K562 (cell line): ENCODE measurements around the gene IL10RB. TPM values are rescaled to one million over a fixed set of nuclear protein-coding genes. Genes with fewer than 3 reads are reported as not detected.

Source experiments
- ATAC-seq: fragments of 200-7000 bp; cut with Tn5 transposase; 3 replicates; pipeline ENCODE4 v1.9.1; 2020; ENCODE audit warnings: moderate library complexity
- BruUV-seq: library from RNA; stranded (reverse); fragments of 400-500 nt; replicated peaks from 2 replicates; lab custom pipeline; 2021; lab: Mats Ljungman, UMichigan
- CTCF ChIA-PET: fragments of 300-600 bp; formaldehyde crosslinking; extraction: SDS; loops from one replicate; lab custom pipeline; 2021; ENCODE audit warnings: low intra/inter-chr PET ratio; lab: Yijun Ruan, JAX
- POLR2A ChIA-PET: fragments of 300-600, 350-650 bp; sonication (Branson Sonifier 250); formaldehyde crosslinking; extraction: SDS; loops from one replicate; lab custom pipeline; 2021; ENCODE audit warnings: antibody characterized with exemption, inconsistent platforms; lab: Yijun Ruan, JAX
- DNase-seq, 4 experiments: peaks; one replicate each; pipeline versions ENCODE4 v3.0.0 to v3.0.0-alpha.2; 2011 to 2018; ENCODE audit warnings: low spot score in 3 of 4, mixed read lengths in 3 of 4; ENCODE audit errors: extremely low read depth in 1 of 4
- FAIRE-seq: peaks from 2 replicates; lab custom pipeline; 2011; peaks lifted over from hg19 to GRCh38; lab: Jason Lieb, UNC
- H2AFZ ChIP-seq: 2 replicates; pipeline ENCODE4 v1.6.0; 2011; ENCODE audit warnings: low read depth, low read length, control low read depth, inconsistent platforms
- H3K27ac ChIP-seq: fragments of 200-600 bp; 3 replicates; pipeline ENCODE4 v1.8.0; 2011; ENCODE audit warnings: low read depth, mild to moderate bottlenecking, control low read depth, inconsistent platforms, low read length, moderate library complexity, mixed read lengths; ENCODE audit errors: extremely low read depth
- H3K27me3 ChIP-seq, 2 experiments: fragments of 300-600 bp in 1 of 2; 2 replicates in 1 of 2; 3 replicates in 1 of 2; pipeline versions ENCODE4 v1.6.0 to v1.8.0; 2011; ENCODE audit warnings: inconsistent platforms in 2 of 2, low read length in 2 of 2, mild to moderate bottlenecking in 1 of 2, mixed read lengths in 1 of 2, moderate library complexity in 1 of 2; ENCODE audit not compliant: control insufficient read depth in 2 of 2, insufficient read depth in 2 of 2
- H3K36me3 ChIP-seq: fragments of 300-600 bp; 3 replicates; pipeline ENCODE4 v1.8.0; 2011; ENCODE audit warnings: mild to moderate bottlenecking, low read length, inconsistent platforms; ENCODE audit not compliant: control insufficient read depth, insufficient read depth
- H3K4me1 ChIP-seq, 2 experiments: fragments of 200-600 bp in 1 of 2; replicated peaks in 1 of 2; 2 replicates in 1 of 2; 3 replicates in 1 of 2; pipeline versions ENCODE4 v1.5.1 to v1.8.0; 2011; ENCODE audit warnings: inconsistent platforms in 2 of 2, low read length in 2 of 2, mild to moderate bottlenecking in 1 of 2, mixed read lengths in 1 of 2, moderate library complexity in 1 of 2; ENCODE audit not compliant: control insufficient read depth in 2 of 2, insufficient read depth in 2 of 2
- H3K4me2 ChIP-seq: 2 replicates; pipeline ENCODE4 v1.6.1; 2011; ENCODE audit warnings: low read length, control low read depth, inconsistent platforms, mixed read lengths; ENCODE audit not compliant: insufficient read depth
- H3K4me3 ChIP-seq: fragments of 200-600 bp; sonication (generic), shearing (Covaris generic); 2 replicates; pipeline ENCODE4 v1.5.1; 2016; ENCODE audit warnings: control low read depth, inconsistent platforms
- H3K79me2 ChIP-seq: fragments of 200-600 bp; 3 replicates; pipeline ENCODE4 v1.8.0; 2011; ENCODE audit warnings: low read length, inconsistent platforms; ENCODE audit not compliant: control insufficient read depth, insufficient read depth
- H3K9ac ChIP-seq, 2 experiments: 2 replicates each; pipeline versions ENCODE4 v1.6.0 to v1.6.1; 2011; ENCODE audit warnings: low read depth in 2 of 2, low read length in 2 of 2, control low read depth in 1 of 2, inconsistent platforms in 1 of 2, mild to moderate bottlenecking in 1 of 2, mixed read lengths in 1 of 2; ENCODE audit not compliant: insufficient read depth in 1 of 2
- H3K9me1 ChIP-seq: one replicate; pipeline ENCODE4 v1.6.0; 2011; ENCODE audit warnings: inconsistent platforms, mild to moderate bottlenecking, low read length, moderate library complexity; ENCODE audit not compliant: control insufficient read depth, insufficient read depth
- H3K9me3 ChIP-seq: replicated peaks from 2 replicates; pipeline ENCODE4 v1.5.1; 2011; ENCODE audit warnings: low read depth, low read length, inconsistent platforms; ENCODE audit not compliant: control insufficient read depth, insufficient read depth
- H4K20me1 ChIP-seq: replicated peaks from 2 replicates; pipeline ENCODE4 v1.6.1; 2011; ENCODE audit warnings: low read length, inconsistent platforms, mixed read lengths; ENCODE audit not compliant: control insufficient read depth, insufficient read depth
- CEBPB ChIP-seq: fragments of 450-650 bp; IDR thresholded peaks from 2 replicates; pipeline ENCODE4 v1.6.1; 2016; ENCODE audit warnings: missing genetic modification characterization, missing compliant biosample characterization
- CEBPG ChIP-seq, 3 experiments: fragments of 200-800 bp in 1 of 3; sonication (Bioruptor generic) in 1 of 3; sonication (generic) in 1 of 3; formaldehyde crosslinking in 1 of 3; IDR thresholded peaks in 2 of 3; conservative IDR thresholded peaks in 1 of 3; 2 replicates each; pipeline versions ENCODE4 v1.6.1 to v1.8.0; 2016 to 2022; ENCODE audit warnings: missing compliant biosample characterization in 2 of 3, missing genetic modification characterization in 2 of 3, mild to moderate bottlenecking in 1 of 3, missing genetic modification reagents in 1 of 3
- CHAMP1 ChIP-seq: fragments of 450-650 bp; IDR thresholded peaks from 2 replicates; pipeline ENCODE4 v1.6.1; 2016; ENCODE audit warnings: mild to moderate bottlenecking
- CHD1 ChIP-seq: fragments of 200-600 bp; sonication (generic); IDR thresholded peaks from one replicate; pipeline ENCODE4 v1.6.1; 2012; ENCODE audit warnings: mild to moderate bottlenecking, moderate library complexity, low read length, inconsistent platforms
- DACH1 ChIP-seq: fragments of 450-650 bp; IDR thresholded peaks from 2 replicates; pipeline ENCODE4 v1.6.1; 2018; ENCODE audit not compliant: partially characterized antibody
- DPF2 ChIP-seq: fragments of 450-650 bp; IDR thresholded peaks from 2 replicates; pipeline ENCODE4 v1.6.1; 2016
- E2F1 ChIP-seq: sonication (generic); formaldehyde crosslinking; IDR thresholded peaks from 2 replicates; pipeline ENCODE4 v1.8.1; 2023; ENCODE audit warnings: mild to moderate bottlenecking, missing genetic modification reagents, moderate library complexity
- FOXP1 ChIP-seq: sonication (generic); formaldehyde crosslinking; IDR thresholded peaks from 2 replicates; pipeline ENCODE4 v1.8.0; 2022; ENCODE audit warnings: mild to moderate bottlenecking, missing genetic modification reagents
- HDGF ChIP-seq: fragments of 450-650 bp; IDR thresholded peaks from 2 replicates; pipeline ENCODE4 v1.6.1; 2016
- USF1 ChIP-seq: sonication (generic); formaldehyde crosslinking; IDR thresholded peaks from 2 replicates; pipeline ENCODE4 v1.9.0; 2022; ENCODE audit warnings: mild to moderate bottlenecking, missing genetic modification reagents
- ZBTB9 ChIP-seq: fragments of 450-650 bp; formaldehyde crosslinking; IDR thresholded peaks from 2 replicates; pipeline ENCODE4 v1.4.0; 2020; ENCODE audit warnings: mild to moderate bottlenecking, moderate library complexity
- ZNF41 ChIP-seq: fragments of 250-450 bp; sonication (Bioruptor Pico); conservative IDR thresholded peaks from 2 replicates; pipeline ENCODE4 v1.4.0; 2020; ENCODE audit warnings: mild to moderate bottlenecking
- ZZZ3 ChIP-seq: fragments of 450-650 bp; IDR thresholded peaks from 2 replicates; pipeline ENCODE4 v1.6.1; 2016; ENCODE audit warnings: antibody characterized with exemption, mild to moderate bottlenecking, moderate library complexity
- WGBS: fragments of 100-300 bp; shearing (Covaris generic); methylation state at CpG from one replicate; pipeline ENCODE4 v1.1.6; 2016; ENCODE audit warnings: low coverage, mixed read lengths; ENCODE audit not compliant: insufficient coverage; ENCODE audit errors: missing lambda C conversion rate; 5-methylcytosine and 5-hydroxymethylcytosine counted together
- in situ Hi-C: fragments of 300-500 bp; cut with MboI; formaldehyde crosslinking; loops from 4 replicates; pipeline ENCODE4 v1.15.0; 2018; ENCODE audit warnings: inconsistent platforms, mixed read lengths
- intact Hi-C: fragments of 100-400 bp; cut with micrococcal nuclease; formaldehyde crosslinking; loops from 2 replicates; pipeline ENCODE4 v1.14.2; 2022
- polyA plus RNA-seq, 8 experiments: library from polyadenylated mRNA; depleted of rRNA in 4 of 8; stranded (reverse) in 5 of 8; unstranded in 3 of 8; fragments of >200 nt; fragmentation: Nextera tagmentation in 2 of 8; fragmentation: Illumina TruSeq in 1 of 8; extraction: Ambion mirVana in 2 of 8; extraction: Trizol in 1 of 8; gene quantifications; 2 replicates each; pipeline versions ENCODE4 v1.2.1 to v1.2.3, GENCODE V29; 2011 to 2014; ENCODE audit warnings: inconsistent platforms in 1 of 8, missing spikeins in 1 of 8
- total RNA-seq, 7 experiments: library from RNA; depleted of rRNA in 6 of 7; stranded (reverse); fragments of >200 nt in 6 of 7; fragmentation: Illumina TruSeq in 2 of 7; extraction: Trizol in 2 of 7; gene quantifications; 2 replicates each; pipeline versions ENCODE4 v1.2.1 to v1.2.3, GENCODE V29; 2011 to 2021; ENCODE audit warnings: low replicate concordance in 1 of 7

IL10RB gene
- total and polyA plus RNA-seq, 9 of the 15 experiments (the other 6 are each of a cell fraction or from before 2014, with no cell fraction given), result 10.9 to 33.8 (median 23.0) TPM

- intact Hi-C loops, result no loop called here
- TF ChIP-seq ZNF41 (0 out of 2 replicates have a peak, but pooled peaks have one; percentile 24), FOXP1 (CRISPR knock-in tag) (0 out of 2 replicates have a peak, but pooled peaks have one; percentile 50), ZBTB9 (CRISPR knock-in tag) (peak; percentile 21; the same call in 1 of the 2 replicates), DPF2 (peak; percentile 60), CEBPG (CRISPR knock-in tag; IDR thresholded peaks at IDR 0.05) (peak; percentile 81), CEBPG (tag; conservative IDR thresholded peaks at IDR 0.05 in 1 of 2, IDR thresholded peaks at IDR 0.05 in 1 of 2) (peak in 1 of 2 experiments; percentile 73; a peak in 2 of 4 replicates), CHD1 (peak; percentile 36), CHAMP1 (no peak), E2F1 (peak; percentile 76), HDGF (no peak), CEBPB (peak; percentile 92), ZZZ3 (no peak), USF1 (CRISPR knock-in tag) (peak; percentile 62), DACH1 (no peak)
These were observed 58.4 kb downstream of the IL10RB start, which contains the start of gene IFNAR1 for GRCh38 chr21:33324291-33325221. TSS of gene IFNAR1 (plus strand) at chr21:33324970. CDS start at chr21:33325056, 86 bp downstream.

More at GRCh38 chr21:33324291-33325221, 58.4 kb downstream of the IL10RB start, which contains the start of gene IFNAR1:
- ATAC-seq, result peak; percentile 95
- no peaks in the 10 kb centered on the region; the same call in 1 of the 2 replicates for H3K9me3 ChIP-seq
- peak within 1 kb of the TSS; percentile 91 for H3K27ac ChIP-seq
- DNase-seq, result peak; percentile 99 to 100 (median 100)
- in situ Hi-C loops, result no loop called here
- H3K9me1 ChIP-seq, result no peaks in the 10 kb centered on the region
- WGBS, result under 1% methylated on average over 86 of the region's 86 CpGs
- no peaks in the 10 kb centered on the region for H3K36me3 ChIP-seq
- H3K27me3 ChIP-seq, result no peaks in the 10 kb centered on the region
- CTCF ChIA-PET, result no interaction called here
- peak within 1 kb of the TSS; percentile 94 for H3K4me2 ChIP-seq
- H2AFZ ChIP-seq, result peak within 1 kb of the TSS; percentile 90
- H4K20me1 ChIP-seq, result no peaks in the 10 kb centered on the region
- H3K79me2 ChIP-seq, result peaks cover 54% of the 10 kb centered on the region
- TSS peak; percentile 98 for BruUV-seq
- POLR2A ChIA-PET, result interaction anchor here (0.5 to 2.1 kb wide), 20 partner anchors 9 to 175 kb away, joined by 3 to 13 read pairs (median 4); partner anchors contain the start of gene IFNAR2
- peak within 1 kb of the TSS; percentile 75 for H3K4me3 ChIP-seq
- peak; percentile 95 for FAIRE-seq
- peak within 1 kb of the TSS; percentile 85 to 96 for H3K9ac ChIP-seq
- peaks cover 13 to 21% of the 10 kb centered on the region in 2 experiments; a peak in 3 of 5 replicates for H3K4me1 ChIP-seq
